GM12878 (cell line): Measurements from ENCODE around the gene AKTIP. TPM values are rescaled to one million over a fixed set of nuclear protein-coding genes. Genes with fewer than 3 reads are reported as not detected.

Experiments used
- ATAC-seq: fragments of 200-7000 bp; cut with Tn5 transposase; 3 replicates; pipeline ENCODE4 v1.9.1; 2020; ENCODE audit warnings: mild to moderate bottlenecking, moderate library complexity
- BruUV-seq: library from RNA; stranded (reverse); fragments of 400-500 nt; replicated peaks from 2 replicates; lab custom pipeline; 2021; lab: Mats Ljungman, UMichigan
- CTCF ChIA-PET: fragments of 300-600 bp; sonication (Branson Sonifier 250); formaldehyde crosslinking; extraction: SDS; loops from one replicate; lab custom pipeline; 2021; ENCODE audit warnings: inconsistent platforms; lab: Yijun Ruan, JAX
- POLR2A ChIA-PET: fragments of 350-600 bp; formaldehyde crosslinking; extraction: SDS; loops from one replicate; lab custom pipeline; 2021; ENCODE audit warnings: inconsistent platforms; lab: Charles Lee
- RAD21 ChIA-PET: fragments of 300-600 bp; sonication (Branson Sonifier 250); formaldehyde crosslinking; loops from one replicate; lab custom pipeline; 2023; ENCODE audit warnings: antibody characterized with exemption; ENCODE audit not compliant: unreplicated experiment; lab: Charles Lee
- SMC1A ChIA-PET: fragments of 300-600 bp; sonication (Branson Sonifier 250); formaldehyde crosslinking; loops from one replicate; lab custom pipeline; 2023; ENCODE audit not compliant: unreplicated experiment, uncharacterized antibody; lab: Charles Lee
- DNase-seq: peaks from one replicate; pipeline ENCODE4 v3.0.0-alpha.2; 2011; ENCODE audit warnings: low read depth, low spot score
- FAIRE-seq: peaks from 3 replicates; lab custom pipeline; 2011; peaks lifted over from hg19 to GRCh38; lab: Jason Lieb, UNC
- H2AFZ ChIP-seq: 2 replicates; pipeline ENCODE4 v1.6.0; 2011; ENCODE audit warnings: low read depth, low read length, control low read depth; ENCODE audit not compliant: control insufficient read depth
- H3K27ac ChIP-seq: 2 replicates; pipeline ENCODE4 v1.5.1; 2011; ENCODE audit warnings: control low read depth; ENCODE audit not compliant: control insufficient read depth, insufficient read depth
- H3K27me3 ChIP-seq, 2 experiments: replicated peaks in 1 of 2; 2 replicates each; pipeline versions ENCODE4 v1.6.0 to v1.6.1; 2011; ENCODE audit warnings: low read length in 1 of 2; ENCODE audit not compliant: control insufficient read depth in 2 of 2, insufficient read depth in 2 of 2
- H3K36me3 ChIP-seq, 2 experiments: 2 replicates each; pipeline ENCODE4 v1.5.1; 2011; ENCODE audit warnings: low read length in 1 of 2; ENCODE audit not compliant: control insufficient read depth in 2 of 2, insufficient read depth in 2 of 2
- H3K4me1 ChIP-seq: 2 replicates; pipeline ENCODE4 v1.6.1; 2011; ENCODE audit warnings: mild to moderate bottlenecking, low read length, moderate library complexity, mixed read lengths; ENCODE audit not compliant: control insufficient read depth, insufficient read depth
- H3K4me2 ChIP-seq: 2 replicates; pipeline ENCODE4 v1.6.0; 2011; ENCODE audit warnings: control low read depth; ENCODE audit not compliant: control insufficient read depth, insufficient read depth
- H3K4me3 ChIP-seq: fragments of 200-600 bp; sonication (generic); 2 replicates; pipeline ENCODE4 v1.5.1; 2016
- H3K79me2 ChIP-seq: 2 replicates; pipeline ENCODE4 v1.6.0; 2011; ENCODE audit warnings: low read length; ENCODE audit not compliant: control insufficient read depth, insufficient read depth
- H3K9ac ChIP-seq: 2 replicates; pipeline ENCODE4 v1.8.0; 2011; ENCODE audit warnings: low read length, control low read depth, mixed read lengths; ENCODE audit not compliant: control insufficient read depth, insufficient read depth
- H3K9me3 ChIP-seq: replicated peaks from 3 replicates; pipeline ENCODE4 v1.5.1; 2011; ENCODE audit warnings: mild to moderate bottlenecking, low read length; ENCODE audit not compliant: control insufficient read depth, insufficient read depth
- H4K20me1 ChIP-seq: 2 replicates; pipeline ENCODE4 v1.6.0; 2011; ENCODE audit not compliant: control insufficient read depth, insufficient read depth
- BACH1 ChIP-seq: fragments of 450-650 bp; IDR thresholded peaks from 2 replicates; pipeline ENCODE4 v1.6.1; 2017; ENCODE audit warnings: mild to moderate bottlenecking, borderline replicate concordance
- EZH2 ChIP-seq: IDR thresholded peaks from 2 replicates; pipeline ENCODE4 v1.6.1; 2012; ENCODE audit warnings: low read depth, mild to moderate bottlenecking, control low read depth, inconsistent platforms, low read length, borderline replicate concordance; ENCODE audit not compliant: control insufficient read depth
- FOXK2 ChIP-seq: fragments of 450-650 bp; IDR thresholded peaks from 2 replicates; pipeline ENCODE4 v1.6.1; 2017; ENCODE audit warnings: mild to moderate bottlenecking, moderate library complexity
- HCFC1 ChIP-seq: fragments of 150-350 bp; IDR thresholded peaks from 2 replicates; pipeline ENCODE4 v1.6.1; 2014; ENCODE audit warnings: low read length
- IRF4 ChIP-seq: IDR thresholded peaks from 2 replicates; pipeline ENCODE4 v1.6.1; 2011; ENCODE audit warnings: low read depth, low read length
- KDM1A ChIP-seq: fragments of 200-600 bp; sonication (generic); IDR thresholded peaks from 2 replicates; pipeline ENCODE4 v1.6.1; 2016; ENCODE audit warnings: borderline replicate concordance
- SP1 ChIP-seq: IDR thresholded peaks from one replicate; pipeline ENCODE4 v1.6.1; 2011; ENCODE audit warnings: low read depth, low read length
- SUZ12 ChIP-seq: fragments of 200-600 bp; sonication (generic); IDR thresholded peaks from one replicate; pipeline ENCODE4 v1.6.1; 2018; ENCODE audit warnings: antibody characterized with exemption, mild to moderate bottlenecking; ENCODE audit not compliant: unreplicated experiment
- TARDBP ChIP-seq: IDR thresholded peaks from 2 replicates; pipeline ENCODE4 v1.6.1; 2016; ENCODE audit warnings: borderline replicate concordance
- WGBS: methylation state at CpG from one replicate; pipeline ENCODE4 v1.1.6; 2016; ENCODE audit warnings: low lambda C conversion rate; ENCODE audit not compliant: insufficient replicate concordance, insufficient coverage; ENCODE audit errors: missing lambda C conversion rate; 5-methylcytosine and 5-hydroxymethylcytosine counted together
- in situ Hi-C: fragments of 300-500 bp; cut with MboI; formaldehyde crosslinking; loops from 9 replicates; pipeline ENCODE4 v1.14.3; 2018; ENCODE audit warnings: mixed read lengths
- intact Hi-C: fragments of 100-400 bp; cut with micrococcal nuclease; formaldehyde crosslinking; loops from one replicate; pipeline ENCODE4 v1.14.2; 2022; ENCODE audit not compliant: unreplicated experiment
- polyA plus RNA-seq, 11 experiments: library from polyadenylated mRNA; depleted of rRNA in 4 of 11; unstranded in 6 of 11; stranded (reverse) in 5 of 11; fragments of >200 nt; fragmentation: Nextera tagmentation in 4 of 11; fragmentation: Illumina TruSeq in 1 of 11; extraction: Ambion mirVana in 4 of 11; extraction: Trizol in 1 of 11; gene quantifications; 1 replicate in 1 of 11; 2 replicates in 10 of 11; pipeline versions ENCODE4 v1.2.1 to v1.2.3, GENCODE V29; 2011 to 2016; ENCODE audit warnings: inconsistent platforms in 2 of 11, missing spikeins in 2 of 11, low read depth in 1 of 11
- total RNA-seq, 4 experiments: library from RNA; depleted of rRNA in 3 of 4; stranded (reverse); fragments of >200 nt in 3 of 4; fragmentation: Illumina TruSeq in 1 of 4; extraction: Trizol in 1 of 4; gene quantifications; 2 replicates each; pipeline versions ENCODE4 v1.2.1 to v1.2.3, GENCODE V29; 2013 to 2021
- TF ChIP-seq, protein P1 (sequence below): fragments of 450-650 bp; IDR thresholded peaks from 2 replicates; pipeline ENCODE4 v1.6.1; 2017; ENCODE audit warnings: mild to moderate bottlenecking, moderate library complexity

AKTIP gene
- total and polyA plus RNA-seq, 10 of the 15 experiments (the other 5 are each of a cell fraction or from before 2014, with no cell fraction given) = 11.4 to 22.9 (median 13.6) TPM

GRCh38 chr16:53542283-53542682 lies 39.3 kb upstream of the AKTIP start:
- Histone ChIP-seq H3K9me3 (no peaks in the 10 kb centered on the region; the same call in 2 of the 3 replicates), H3K79me2 (no peaks in the 10 kb centered on the region), H3K4me2 (no peak overlapping the region), H3K4me1 (no peaks in the 10 kb centered on the region), H3K27me3 (no peaks in the 10 kb centered on the region), H2AFZ (no peak overlapping the region), H3K4me3 (no peak overlapping the region), H4K20me1 (no peaks in the 10 kb centered on the region), H3K9ac (no peak overlapping the region), H3K27ac (no peak overlapping the region), H3K36me3 (no peaks in the 10 kb centered on the region)
- no peak for DNase-seq
- TF ChIP-seq BACH1 (no peak), FOXK2 (no peak), EZH2 (no peak), TARDBP (no peak), SP1 (no peak), HCFC1 (no peak), SUZ12 (no peak), IRF4 (no peak), KDM1A (no peak)
- TF ChIP-seq, protein P1, sequence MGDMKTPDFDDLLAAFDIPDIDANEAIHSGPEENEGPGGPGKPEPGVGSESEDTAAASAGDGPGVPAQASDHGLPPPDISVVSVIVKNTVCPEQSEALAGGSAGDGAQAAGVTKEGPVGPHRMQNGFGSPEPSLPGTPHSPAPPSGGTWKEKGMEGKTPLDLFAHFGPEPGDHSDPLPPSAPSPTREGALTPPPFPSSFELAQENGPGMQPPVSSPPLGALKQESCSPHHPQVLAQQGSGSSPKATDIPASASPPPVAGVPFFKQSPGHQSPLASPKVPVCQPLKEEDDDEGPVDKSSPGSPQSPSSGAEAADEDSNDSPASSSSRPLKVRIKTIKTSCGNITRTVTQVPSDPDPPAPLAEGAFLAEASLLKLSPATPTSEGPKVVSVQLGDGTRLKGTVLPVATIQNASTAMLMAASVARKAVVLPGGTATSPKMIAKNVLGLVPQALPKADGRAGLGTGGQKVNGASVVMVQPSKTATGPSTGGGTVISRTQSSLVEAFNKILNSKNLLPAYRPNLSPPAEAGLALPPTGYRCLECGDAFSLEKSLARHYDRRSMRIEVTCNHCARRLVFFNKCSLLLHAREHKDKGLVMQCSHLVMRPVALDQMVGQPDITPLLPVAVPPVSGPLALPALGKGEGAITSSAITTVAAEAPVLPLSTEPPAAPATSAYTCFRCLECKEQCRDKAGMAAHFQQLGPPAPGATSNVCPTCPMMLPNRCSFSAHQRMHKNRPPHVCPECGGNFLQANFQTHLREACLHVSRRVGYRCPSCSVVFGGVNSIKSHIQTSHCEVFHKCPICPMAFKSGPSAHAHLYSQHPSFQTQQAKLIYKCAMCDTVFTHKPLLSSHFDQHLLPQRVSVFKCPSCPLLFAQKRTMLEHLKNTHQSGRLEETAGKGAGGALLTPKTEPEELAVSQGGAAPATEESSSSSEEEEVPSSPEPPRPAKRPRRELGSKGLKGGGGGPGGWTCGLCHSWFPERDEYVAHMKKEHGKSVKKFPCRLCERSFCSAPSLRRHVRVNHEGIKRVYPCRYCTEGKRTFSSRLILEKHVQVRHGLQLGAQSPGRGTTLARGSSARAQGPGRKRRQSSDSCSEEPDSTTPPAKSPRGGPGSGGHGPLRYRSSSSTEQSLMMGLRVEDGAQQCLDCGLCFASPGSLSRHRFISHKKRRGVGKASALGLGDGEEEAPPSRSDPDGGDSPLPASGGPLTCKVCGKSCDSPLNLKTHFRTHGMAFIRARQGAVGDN = no peak
- no TSS peak for BruUV-seq
- POLR2A ChIA-PET = no interaction called here
- no peak for FAIRE-seq
- intact Hi-C loops (no loop called here), in situ Hi-C loops (no loop called here)
- CTCF ChIA-PET = no interaction called here
- ATAC-seq = no peak
- 80% methylated on average over 21 of the region's 21 CpGs for WGBS
- SMC1A ChIA-PET = no interaction called here
- RAD21 ChIA-PET = no interaction called here
